ENCODE data around the gene LDLRAD3. TPM values are rescaled to one million over a fixed set of nuclear protein-coding genes. Genes with fewer than 3 reads are reported as not detected.
"Not testable (repeated sequence)": the region's sequence is repeated elsewhere in the genome, so short reads cannot be mapped to it uniquely, and the experiment has no call there.

LDLRAD3 gene, protein sequence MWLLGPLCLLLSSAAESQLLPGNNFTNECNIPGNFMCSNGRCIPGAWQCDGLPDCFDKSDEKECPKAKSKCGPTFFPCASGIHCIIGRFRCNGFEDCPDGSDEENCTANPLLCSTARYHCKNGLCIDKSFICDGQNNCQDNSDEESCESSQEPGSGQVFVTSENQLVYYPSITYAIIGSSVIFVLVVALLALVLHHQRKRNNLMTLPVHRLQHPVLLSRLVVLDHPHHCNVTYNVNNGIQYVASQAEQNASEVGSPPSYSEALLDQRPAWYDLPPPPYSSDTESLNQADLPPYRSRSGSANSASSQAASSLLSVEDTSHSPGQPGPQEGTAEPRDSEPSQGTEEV
- total RNA-seq, result 3.9 and 17.3 TPM in 2 replicates

DNA sequence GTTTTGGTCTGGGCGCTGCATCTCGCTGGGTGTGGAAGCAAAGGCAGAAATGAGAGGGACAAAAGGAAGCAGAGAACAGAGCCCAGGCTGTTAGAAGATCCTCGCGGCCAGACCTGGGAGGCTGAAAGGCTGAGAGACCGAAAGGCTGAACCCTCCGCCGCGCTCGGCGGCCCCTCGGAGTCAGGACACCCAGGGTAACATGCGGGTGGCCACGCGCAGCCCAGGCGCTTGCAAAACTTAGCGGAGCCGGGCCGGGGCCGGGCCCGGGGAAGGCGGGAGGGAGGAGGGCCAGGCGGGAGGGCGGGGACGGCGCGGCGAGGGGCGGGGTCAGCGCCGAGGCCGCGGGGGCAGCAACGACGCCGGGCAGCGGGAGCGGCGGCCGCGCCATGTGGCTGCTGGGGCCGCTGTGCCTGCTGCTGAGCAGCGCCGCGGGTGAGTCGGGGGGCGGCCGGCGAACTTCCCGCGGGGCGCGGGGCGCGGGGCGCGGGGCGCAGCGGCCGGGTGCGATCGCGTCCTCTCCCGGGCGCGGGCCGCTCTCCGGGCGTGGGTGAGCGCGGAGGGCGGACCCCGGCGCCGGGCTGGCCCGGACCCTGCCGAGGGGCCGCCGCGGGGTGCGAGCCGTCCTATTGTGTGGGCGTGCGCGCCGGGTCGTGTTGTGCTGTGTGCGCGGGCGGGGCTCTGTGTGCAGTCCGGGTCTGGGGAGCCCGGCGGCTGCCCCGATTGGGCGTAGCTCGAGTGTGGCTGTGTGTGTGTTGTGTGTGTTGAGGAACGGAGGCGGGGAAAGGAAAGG, at the start of gene LDLRAD3:
Gene LDLRAD3, plus strand, starts transcription at position 350 of the 790 bp plus-strand sequence. Its CDS starts 37 bp downstream, at position 387.
- DNase-seq (ENCODE audit: low read depth in 2 of 2), result peak; percentile 70 to 78

DNA sequence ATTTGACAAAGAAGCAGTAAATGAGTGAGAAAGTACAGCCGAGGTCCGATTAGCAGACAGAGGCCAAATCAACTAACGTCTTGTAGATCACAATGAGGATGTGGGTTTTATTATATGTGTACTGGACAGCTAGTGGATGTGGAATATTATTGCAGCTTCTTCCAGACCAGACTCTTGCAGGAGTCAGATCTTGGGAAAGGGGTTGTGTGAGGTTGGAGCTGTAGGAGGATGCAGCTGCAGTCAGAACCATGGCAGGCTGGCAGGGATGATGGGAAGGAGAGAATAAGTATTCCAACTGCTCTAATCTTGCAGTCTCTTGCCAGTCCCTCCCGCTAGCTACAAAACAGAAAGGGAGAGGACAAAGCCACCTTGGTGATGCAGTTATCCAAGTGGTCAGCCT, 46.8 kb upstream of the LDLRAD3 start:
- DNase-seq (ENCODE audit: low read depth in 2 of 2), result no peak

DNA sequence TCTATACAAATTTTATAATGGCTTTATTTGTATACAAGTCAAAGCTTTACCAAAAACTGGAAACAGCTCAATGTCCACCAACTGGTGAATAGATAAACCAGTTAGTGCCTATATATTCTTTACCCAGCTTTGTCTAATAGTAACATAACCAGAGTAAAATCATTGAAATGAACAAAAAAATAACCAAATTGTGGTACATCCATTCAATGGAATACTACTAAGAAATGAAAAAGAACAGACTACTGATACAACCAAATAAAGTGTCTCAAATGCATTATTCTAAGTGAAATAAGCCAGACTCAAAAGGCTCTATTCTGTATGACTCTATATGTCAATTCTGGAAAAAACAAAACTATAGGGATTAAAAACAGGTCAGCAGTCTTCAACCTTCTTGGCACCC, 40.9 kb upstream of the LDLRAD3 start:
- DNase-seq (ENCODE audit: low read depth in 2 of 2), result no peak

DNA sequence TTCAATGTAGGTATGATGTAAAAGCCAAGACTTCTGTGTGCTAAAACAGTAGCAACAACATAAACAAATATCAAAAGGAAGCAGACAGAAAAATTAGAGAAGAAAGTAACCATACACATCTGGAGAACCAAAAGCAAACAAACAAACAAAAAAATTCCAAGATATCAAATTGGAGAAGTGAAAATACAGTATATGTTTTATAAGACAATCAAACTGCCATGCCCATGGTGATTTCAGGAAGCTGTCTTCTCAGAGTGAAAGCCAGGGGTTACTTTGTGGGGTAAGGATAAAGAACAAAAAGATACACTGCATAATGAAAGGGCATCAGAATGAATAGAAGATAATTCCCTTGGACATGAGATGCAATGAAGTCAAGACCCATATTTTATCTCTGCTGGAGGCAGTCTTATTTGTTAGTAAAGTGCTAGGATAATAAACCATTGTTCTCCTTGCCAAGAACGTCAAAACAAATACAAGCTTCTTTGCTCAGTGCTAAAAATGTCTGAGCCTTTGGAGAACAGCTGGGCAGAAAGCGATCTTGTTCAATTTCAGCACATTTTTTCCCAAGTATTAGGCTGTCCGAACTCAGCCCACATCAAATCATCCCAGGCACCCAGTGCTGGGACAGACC, 38.1 kb upstream of the LDLRAD3 start:
- DNase-seq (ENCODE audit: low read depth in 2 of 2), result peak in 1 of 2 donors; percentile 9

DNA sequence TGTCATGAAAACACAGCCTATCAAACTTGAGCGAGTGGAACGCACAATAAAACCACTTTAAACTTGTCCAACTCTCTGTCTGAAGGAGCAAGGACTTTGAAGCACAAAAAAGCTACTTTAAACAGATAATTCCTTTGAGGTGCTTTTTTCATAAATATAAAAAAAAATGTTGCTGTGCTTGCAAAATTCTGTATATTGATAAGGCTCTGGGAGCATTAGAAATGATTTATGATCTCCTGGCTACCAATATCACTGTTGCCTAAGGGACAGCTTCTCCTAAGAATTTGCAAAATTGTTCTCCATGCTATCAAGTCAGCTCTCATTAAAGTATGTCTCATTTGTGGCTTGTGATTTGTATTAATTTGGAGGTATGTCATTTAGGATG, 37.6 kb upstream of the LDLRAD3 start:
- no peak for DNase-seq (ENCODE audit: low read depth in 2 of 2)

DNA sequence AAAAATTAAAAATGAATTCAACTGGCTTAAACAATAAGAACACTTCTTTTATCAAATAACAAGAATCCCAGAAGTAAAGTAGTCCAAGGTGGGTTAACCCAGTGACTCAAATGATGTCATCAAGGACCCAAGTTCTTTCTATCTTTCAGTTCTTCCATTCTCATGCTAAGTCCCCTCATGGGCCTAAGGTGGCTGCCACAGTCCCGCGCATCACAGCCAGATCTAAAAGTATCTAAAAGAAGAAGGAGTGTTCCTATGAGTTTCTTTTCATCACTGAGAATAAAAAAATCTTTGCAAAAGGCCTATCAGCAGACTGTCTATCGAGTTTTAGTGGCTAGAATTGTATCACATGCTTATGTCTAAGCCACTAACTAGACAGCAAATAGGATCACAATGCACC, 37.2 kb upstream of the LDLRAD3 start:
- no peak for DNase-seq (ENCODE audit: low read depth in 2 of 2)

DNA sequence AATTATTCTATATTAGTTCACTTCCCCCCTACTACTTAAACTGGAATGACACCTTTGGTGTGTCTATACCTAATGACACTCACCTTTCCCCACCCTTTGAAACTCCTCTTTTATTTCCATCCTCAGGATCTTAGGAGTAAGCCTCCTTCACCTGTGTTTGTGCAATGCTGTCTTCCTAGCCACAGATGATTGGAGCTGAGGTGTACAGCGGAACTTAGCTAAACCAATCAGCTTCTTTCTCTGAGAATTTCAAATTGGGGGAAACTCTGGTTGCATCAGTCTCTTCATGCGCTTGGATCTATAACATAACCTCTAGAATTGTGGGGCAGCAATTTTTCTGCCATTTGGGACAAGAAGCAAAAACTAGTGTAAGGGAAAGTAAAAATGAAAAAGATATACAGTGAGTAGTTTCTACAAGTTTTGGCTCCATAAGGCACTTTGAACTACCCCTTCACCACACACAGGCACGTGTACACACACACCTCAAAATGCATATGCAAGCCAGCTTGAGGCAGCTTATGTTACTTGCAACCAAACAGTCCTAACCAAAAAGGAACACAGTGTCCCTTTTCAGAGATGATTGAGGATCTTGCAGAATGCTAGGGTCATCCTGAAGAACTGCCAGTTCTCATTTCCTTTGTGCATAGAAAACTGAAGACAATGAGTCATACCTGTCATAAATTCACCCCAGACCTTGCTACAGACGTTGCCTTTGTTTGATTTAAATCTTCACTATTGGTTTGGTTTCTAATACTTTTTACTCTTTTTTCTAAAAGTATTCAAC, 36.0 kb upstream of the LDLRAD3 start:
- DNase-seq (ENCODE audit: low read depth in 2 of 2), result peak in 1 of 2 donors; percentile 90

DNA sequence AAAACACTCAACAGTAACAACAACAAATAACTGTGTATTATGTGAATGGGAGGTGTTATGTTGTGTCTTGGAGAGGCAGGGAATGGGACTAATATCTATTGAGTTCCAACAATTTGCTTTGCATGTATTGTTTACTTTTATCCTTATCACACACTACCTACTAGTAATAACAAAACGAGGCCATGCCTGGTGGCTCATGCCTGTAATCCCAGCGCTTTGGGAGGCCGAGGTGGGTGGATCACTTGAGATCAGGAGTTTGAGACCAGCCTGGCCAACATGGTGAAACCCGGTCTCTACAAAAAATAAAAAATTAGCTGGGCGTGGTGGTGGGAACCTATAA, 35.5 kb upstream of the LDLRAD3 start:
- DNase-seq (ENCODE audit: low read depth in 2 of 2), result not testable (repeated sequence)

DNA sequence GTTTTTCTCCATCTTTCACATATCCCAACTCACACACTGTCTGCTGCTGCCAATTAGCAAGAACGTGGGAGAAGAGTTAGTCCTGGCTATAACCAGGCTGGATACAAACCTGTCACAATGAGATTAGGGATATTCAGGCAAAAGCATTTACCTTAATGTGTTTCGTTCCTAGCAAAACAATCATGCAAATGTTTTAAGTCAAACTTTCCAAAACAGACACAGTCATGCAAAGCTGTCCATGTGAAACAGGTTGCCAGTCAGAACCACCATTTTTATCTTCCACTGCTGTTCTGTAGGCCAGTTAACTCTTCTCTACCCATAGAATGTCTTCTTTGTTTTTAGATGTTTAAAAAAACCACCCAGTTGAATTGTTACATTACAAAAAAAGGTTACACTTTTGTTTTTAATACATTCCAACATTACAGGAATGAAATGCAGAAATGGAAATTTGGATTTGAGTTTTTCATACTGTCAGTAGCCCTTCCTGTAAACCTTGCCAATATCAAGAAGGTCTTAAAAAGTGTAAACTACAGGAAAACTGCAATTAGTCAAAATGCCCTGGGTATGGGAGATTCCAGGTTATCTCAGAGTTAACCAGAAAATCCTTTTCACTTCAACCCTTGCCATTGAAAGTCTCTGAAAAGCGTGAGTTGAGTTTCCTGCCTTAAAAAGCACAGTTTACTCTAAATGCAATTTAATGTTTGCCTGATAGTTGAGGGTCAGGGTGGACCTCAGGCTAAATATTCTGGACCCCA, 34.2 kb upstream of the LDLRAD3 start:
- DNase-seq (ENCODE audit: low read depth in 2 of 2), result peak; percentile 75 to 77

DNA sequence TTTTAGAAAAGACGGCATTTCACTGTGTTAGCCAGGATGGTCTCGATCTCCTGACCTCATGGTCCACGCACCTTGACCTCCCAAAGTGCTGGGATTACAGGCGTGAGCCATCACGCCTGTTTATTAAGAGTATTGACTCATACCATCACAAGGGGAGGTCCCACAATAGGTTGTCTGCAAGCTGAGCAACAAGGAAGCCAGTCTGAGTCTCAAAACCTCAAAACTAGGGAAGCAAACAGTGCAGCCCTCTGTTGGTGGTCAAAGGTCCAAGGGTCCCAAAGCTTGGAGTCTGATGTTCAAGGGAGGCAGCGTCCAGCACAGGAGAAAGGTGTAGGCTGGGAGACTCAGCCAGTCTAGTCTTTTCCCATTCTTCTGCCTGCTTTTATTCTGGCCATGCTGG, 32.8 kb upstream of the LDLRAD3 start:
- DNase-seq (ENCODE audit: low read depth in 2 of 2), result peak in 1 of 2 donors; percentile 73

DNA sequence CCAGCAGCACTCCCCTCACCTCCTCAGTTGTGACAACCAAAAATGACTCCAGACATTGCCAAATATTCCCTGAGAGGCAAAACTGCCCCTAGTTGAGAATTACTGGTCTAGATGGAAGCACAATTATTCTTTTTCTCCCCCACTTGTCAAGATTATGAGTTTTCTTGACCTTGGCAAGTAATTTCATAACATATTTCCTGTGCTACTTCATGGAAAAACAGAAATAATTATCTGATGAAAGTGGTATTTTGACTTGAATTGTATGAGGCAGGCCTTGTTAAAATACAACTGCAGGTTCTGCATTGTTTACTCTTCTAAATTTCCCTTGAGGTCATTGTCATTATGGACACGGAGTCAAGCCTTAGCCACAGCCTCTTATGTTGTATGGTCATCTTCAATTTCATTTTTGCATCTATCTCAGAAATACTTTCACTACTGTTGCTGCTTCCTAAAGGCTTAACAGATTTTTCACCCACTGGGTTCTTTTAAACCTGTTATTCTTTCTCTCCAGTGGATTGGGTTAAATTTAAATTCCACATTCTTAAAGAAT, 32.2 kb upstream of the LDLRAD3 start:
- peak in 1 of 2 donors; percentile 51 for DNase-seq (ENCODE audit: low read depth in 2 of 2)

DNA sequence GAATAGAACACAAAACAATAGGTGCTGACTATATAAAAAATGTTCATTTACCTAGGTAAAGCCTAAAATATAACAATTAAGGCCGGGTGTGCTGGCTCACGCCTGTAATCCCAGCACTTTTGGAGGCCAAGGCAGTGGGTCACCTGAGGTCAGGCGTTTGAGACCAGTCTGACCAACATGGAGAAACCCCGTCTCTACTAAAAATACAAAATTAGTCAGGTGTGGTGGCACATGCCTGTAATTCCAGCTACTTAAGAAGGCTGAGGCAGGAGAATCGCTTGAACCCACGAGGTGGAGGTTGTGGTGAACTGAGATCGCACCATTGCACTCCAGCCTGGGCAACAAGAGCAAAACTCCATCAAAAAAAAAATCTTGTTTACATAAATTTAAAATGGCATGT, 31.4 kb upstream of the LDLRAD3 start:
- not testable (repeated sequence) for DNase-seq (ENCODE audit: low read depth in 2 of 2)

DNA sequence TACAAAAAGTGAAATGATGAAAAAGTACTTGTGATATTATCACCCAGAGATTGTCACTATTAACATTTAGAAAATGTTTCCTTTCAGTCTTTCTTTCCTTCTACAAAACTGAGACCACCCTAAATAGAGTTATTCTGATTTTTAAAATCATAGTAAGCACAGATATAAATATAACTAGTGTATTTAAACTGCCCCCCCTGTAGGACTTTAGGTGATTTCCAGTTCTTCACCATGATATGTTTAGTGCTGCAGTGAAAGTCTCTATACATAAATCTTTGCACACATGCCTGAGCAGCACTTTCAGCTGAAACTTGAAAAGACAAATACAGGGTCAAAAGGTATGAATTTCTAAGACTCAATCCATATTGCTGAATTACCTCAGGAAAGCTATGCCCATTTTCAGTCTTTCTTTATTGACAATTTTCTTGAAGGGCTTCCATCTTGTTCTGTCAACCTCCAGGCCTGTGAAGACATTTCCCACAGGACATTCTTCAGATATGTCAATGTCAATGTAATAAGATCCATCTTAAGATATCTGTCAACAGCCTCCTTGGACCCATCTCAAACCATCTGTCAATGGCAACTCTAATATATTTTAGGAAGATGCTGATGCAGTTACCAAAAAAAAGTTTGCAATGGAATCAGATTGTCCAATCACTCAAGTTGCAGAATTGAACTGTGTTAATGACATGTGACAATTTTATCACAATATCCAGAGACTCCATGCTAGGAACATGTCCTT, 30.8 kb upstream of the LDLRAD3 start:
- no peak for DNase-seq (ENCODE audit: low read depth in 2 of 2)

DNA sequence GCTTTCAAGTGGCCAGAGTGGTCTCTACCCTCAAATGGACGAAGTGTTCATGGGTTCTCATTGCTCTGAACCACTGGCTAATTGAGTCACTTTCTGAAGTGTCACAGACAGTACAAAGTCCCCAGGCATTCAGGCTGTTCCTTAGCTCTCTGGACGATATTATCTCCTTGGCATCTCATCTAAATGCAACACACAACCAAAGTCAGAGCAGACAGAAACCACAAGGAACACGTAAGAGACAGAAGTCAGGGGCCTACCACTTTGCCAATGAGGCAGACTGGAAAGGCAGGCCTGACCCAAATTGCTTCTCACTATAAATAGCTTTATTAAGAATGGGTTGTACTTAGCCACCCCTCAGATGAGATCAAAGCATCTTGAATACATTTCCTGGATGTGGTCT, 29.0 kb upstream of the LDLRAD3 start:
- DNase-seq (ENCODE audit: low read depth in 2 of 2), result no peak

DNA sequence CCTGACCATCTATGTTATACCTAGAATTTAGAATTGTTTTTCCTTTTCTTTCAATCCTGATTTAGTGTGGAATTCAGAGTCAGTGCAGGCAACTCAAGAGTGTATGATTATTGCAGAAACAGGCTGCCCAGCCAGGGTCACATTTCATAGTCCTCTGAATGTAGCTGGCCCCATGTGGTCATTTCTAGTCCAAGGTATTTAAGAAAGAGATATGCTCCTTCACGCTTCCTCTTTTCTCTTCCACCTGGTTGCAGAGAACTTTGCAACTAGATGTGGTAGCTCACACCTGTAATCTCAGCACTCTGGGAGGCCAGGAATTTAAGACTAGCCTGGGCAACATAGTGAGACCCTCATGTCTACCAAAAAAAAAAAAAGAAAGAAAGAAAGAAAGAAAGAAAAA, 27.6 kb upstream of the LDLRAD3 start:
- no peak for DNase-seq (ENCODE audit: low read depth in 2 of 2)

DNA sequence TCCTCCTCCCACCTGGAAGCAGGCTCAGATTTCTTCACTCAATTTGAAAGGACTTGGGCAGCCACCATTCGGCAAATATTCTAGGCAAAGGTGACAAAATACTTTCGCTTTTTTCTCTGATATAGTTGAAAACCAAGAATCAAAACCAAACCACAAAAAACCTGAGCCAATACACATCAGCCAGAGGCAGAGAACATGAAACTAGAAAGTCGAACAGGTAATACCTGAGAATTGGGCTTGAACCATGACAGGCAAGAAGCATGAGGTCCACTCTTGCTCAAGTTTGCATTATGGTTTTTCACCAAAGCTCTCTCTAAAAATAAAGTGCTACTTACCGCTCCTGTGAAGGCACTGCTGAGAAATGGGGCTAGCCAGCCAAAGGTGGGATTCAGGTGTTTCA, 26.2 kb upstream of the LDLRAD3 start:
- no peak for DNase-seq (ENCODE audit: low read depth in 2 of 2)

DNA sequence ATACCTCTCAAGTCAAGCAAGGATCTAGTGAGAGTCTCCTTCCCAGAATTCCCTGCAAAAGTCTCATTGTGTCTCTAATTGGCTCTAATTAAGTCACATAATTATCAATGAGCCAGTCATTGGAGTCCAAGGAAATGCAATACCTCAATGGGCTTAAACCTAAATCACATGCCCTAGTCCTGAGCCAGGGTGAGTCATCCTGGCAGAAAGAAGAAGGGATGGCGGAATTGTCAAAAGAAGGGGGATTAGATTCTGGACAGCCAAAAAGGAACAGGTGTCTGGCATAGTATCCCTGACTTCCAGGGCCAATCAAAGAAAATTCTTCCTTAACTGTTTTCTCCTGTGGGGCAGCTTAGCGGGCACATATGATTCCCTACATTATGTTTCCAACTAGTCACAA, 25.1 kb upstream of the LDLRAD3 start:
- no peak for DNase-seq (ENCODE audit: low read depth in 2 of 2)

DNA sequence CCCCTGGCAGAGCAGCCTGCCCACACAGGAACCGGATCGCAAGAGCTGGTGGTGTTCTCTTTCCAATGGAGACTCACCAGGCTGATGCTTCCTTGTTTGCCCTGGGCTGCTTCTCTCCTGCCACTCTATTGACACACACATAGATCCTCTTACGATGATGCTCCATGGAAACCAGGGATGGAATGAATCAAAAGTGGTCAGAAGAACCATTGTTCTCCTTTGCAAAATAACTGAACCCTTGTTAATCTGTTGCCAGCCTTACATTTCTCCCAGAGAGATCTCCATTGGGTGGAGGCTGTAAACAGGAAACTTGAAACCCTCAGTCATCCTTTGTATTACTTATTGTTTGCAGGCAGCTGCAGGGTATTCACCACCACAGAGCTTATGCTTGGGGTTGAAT, 24.6 kb upstream of the LDLRAD3 start:
- peak in 1 of 2 donors; percentile 91 for DNase-seq (ENCODE audit: low read depth in 2 of 2)

DNA sequence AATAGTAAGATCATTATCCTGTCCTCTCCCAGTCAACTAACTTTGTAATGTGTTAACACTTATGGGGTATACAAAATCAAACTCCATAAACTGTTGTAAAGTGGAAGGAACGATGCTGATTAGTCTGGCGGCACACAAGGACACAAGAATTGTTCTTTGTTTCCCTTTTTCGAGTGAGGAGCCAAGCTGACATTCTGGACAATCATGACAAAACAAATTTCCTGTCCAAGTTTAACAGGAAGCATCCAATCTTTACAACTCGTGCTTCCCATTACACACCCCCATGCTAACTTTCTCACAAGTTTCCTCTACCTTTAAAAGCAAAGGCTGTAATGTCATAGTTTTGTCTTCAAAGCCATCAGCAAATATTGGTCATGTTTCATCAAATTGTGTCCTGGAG, 20.4 kb upstream of the LDLRAD3 start:
- DNase-seq (ENCODE audit: low read depth in 2 of 2), result peak; percentile 65 to 81

DNA sequence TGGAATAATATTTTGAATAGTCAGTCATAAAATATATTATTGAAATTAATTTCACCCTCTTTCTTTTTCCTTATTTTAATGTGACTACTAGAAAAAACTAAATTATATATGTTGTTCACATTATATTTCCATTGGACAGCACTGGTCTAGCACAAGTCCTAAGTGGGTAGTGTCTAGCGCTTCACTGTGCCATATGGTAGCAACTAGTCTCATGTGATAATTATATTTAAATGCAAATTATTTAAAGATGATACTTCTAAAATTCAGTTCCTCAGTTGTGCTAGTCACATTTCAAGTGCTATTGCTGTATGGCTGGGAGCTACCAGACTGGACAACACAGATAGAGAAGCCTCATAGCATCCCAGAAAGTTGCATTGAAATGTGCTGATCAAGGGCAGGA, 19.1 kb upstream of the LDLRAD3 start:
- DNase-seq (ENCODE audit: low read depth in 2 of 2), result no peak

Data from lung microvascular endothelial cell (primary cell).